CD4-positive, alpha-beta memory T cell (primary cell): ENCODE measurements around the gene IRAK2. TPM values are rescaled to one million over a fixed set of nuclear protein-coding genes. Genes with fewer than 3 reads are reported as not detected.

ENCODE experiments used
- CTCF ChIA-PET: fragments of 350-600 bp; sonication (Branson Sonifier 250); formaldehyde crosslinking; loops from one replicate; lab custom pipeline; 2021; ENCODE audit warnings: inconsistent platforms; ENCODE audit not compliant: partially characterized antibody; lab: Charles Lee
- POLR2A ChIA-PET: fragments of 350-600 bp; sonication (Branson Sonifier 250); formaldehyde crosslinking; loops from one replicate; lab custom pipeline; 2021; ENCODE audit not compliant: partially characterized antibody; lab: Charles Lee
- DNase-seq, 5 donors: peaks; one replicate each; pipeline versions ENCODE4 v3.0.0 to v3.0.0-alpha.2; 2020 to 2022; ENCODE audit warnings: mixed read lengths in 1 of 5
- H3K27ac ChIP-seq: one replicate; pipeline ENCODE4 v1.7.0; 2013; ENCODE audit warnings: low read depth, low read length
- H3K27me3 ChIP-seq: 2 replicates; pipeline ENCODE4 v1.7.0; 2013; ENCODE audit warnings: mild to moderate bottlenecking, low read length, moderate library complexity; ENCODE audit not compliant: insufficient read depth
- H3K36me3 ChIP-seq: 2 replicates; pipeline ENCODE4 v1.7.0; 2013; ENCODE audit warnings: mild to moderate bottlenecking, low read length, moderate library complexity; ENCODE audit not compliant: insufficient read depth
- H3K4me1 ChIP-seq: 2 replicates; pipeline ENCODE4 v1.7.0; 2013; ENCODE audit warnings: mild to moderate bottlenecking, low read length, moderate library complexity; ENCODE audit not compliant: insufficient read depth
- H3K4me3 ChIP-seq, 2 donors: one replicate each; pipeline ENCODE4 v1.7.0; 2013; ENCODE audit warnings: low read length in 2 of 2, mild to moderate bottlenecking in 1 of 2
- H3K9me3 ChIP-seq, 2 donors: one replicate each; pipeline ENCODE4 v1.7.0; 2013; ENCODE audit warnings: low read length in 2 of 2, control low read depth in 1 of 2; ENCODE audit not compliant: control insufficient read depth in 1 of 2
- H3K27ac Mint-ChIP-seq, 7 donors: one replicate each; pipeline ENCODE4 v1.8.0; 2020 to 2021; ENCODE audit warnings: mixed read lengths in 7 of 7, mild to moderate bottlenecking in 6 of 7, inconsistent platforms in 3 of 7, moderate library complexity in 3 of 7
- H3K27me3 Mint-ChIP-seq, 2 donors: one replicate each; pipeline ENCODE4 v1.8.0; 2020 to 2021; ENCODE audit warnings: mixed read lengths in 2 of 2
- H3K36me3 Mint-ChIP-seq, 2 donors: one replicate each; pipeline ENCODE4 v1.8.0; 2020 to 2021; ENCODE audit warnings: mixed read lengths in 2 of 2, inconsistent platforms in 1 of 2, mild to moderate bottlenecking in 1 of 2
- H3K4me1 Mint-ChIP-seq, 4 donors: one replicate each; pipeline ENCODE4 v1.8.0; 2020 to 2021; ENCODE audit warnings: mixed read lengths in 4 of 4, mild to moderate bottlenecking in 1 of 4
- H3K4me3 Mint-ChIP-seq, 8 donors: one replicate each; pipeline ENCODE4 v1.8.0; 2020 to 2021; ENCODE audit warnings: mixed read lengths in 8 of 8, mild to moderate bottlenecking in 7 of 8, moderate library complexity in 6 of 8, inconsistent platforms in 3 of 8
- H3K9me3 Mint-ChIP-seq, 8 donors: one replicate each; pipeline ENCODE4 v1.8.0; 2020 to 2021; ENCODE audit warnings: mixed read lengths in 8 of 8, mild to moderate bottlenecking in 5 of 8, inconsistent platforms in 3 of 8, moderate library complexity in 1 of 8
- intact Hi-C: fragments of 100-400 bp; cut with micrococcal nuclease; formaldehyde crosslinking; loops from one replicate; pipeline ENCODE4 v1.15.1; 2023
- polyA plus RNA-seq, 2 donors: library from polyadenylated mRNA; unstranded; fragments of 300-500 nt; fragmentation: Illumina TruSeq; gene quantifications; one replicate each; pipeline ENCODE4 v1.2.3, GENCODE V29; 2021
- total RNA-seq, 2 experiments: library from RNA; stranded (reverse); gene quantifications; one replicate each; pipeline ENCODE4 v1.2.3, GENCODE V29; 2021

IRAK2 gene
- total and polyA plus RNA-seq, 4 experiments from 2014 or later, result 4.4 to 5.8 (median 5.1) TPM

GRCh38 chr3:10145685-10146084 lies 19.0 kb upstream of the IRAK2 start:
- H3K36me3 Mint-ChIP-seq, result peaks cover 28 to 45% of the 10 kb centered on the region in 2 donors
- H3K4me3 Mint-ChIP-seq, result peak overlapping the region; percentile 49 to 82 (median 72)
- no peak overlapping the region for H3K4me3 ChIP-seq
- H3K36me3 ChIP-seq, result peaks cover 17% of the 10 kb centered on the region
- DNase-seq, result no peak
- H3K27me3 ChIP-seq, result no peaks in the 10 kb centered on the region
- peaks cover 24 to 65% (median 34%) of the 10 kb centered on the region in 4 donors for H3K4me1 Mint-ChIP-seq
- CTCF ChIA-PET, result no interaction called here
- H3K27ac ChIP-seq, result no peak overlapping the region
- H3K27me3 Mint-ChIP-seq, result no peaks in the 10 kb centered on the region
- peaks cover 45% of the 10 kb centered on the region for H3K4me1 ChIP-seq
- intact Hi-C loops, result no loop called here
- H3K9me3 Mint-ChIP-seq, result no peaks in the 10 kb centered on the region
- H3K27ac Mint-ChIP-seq, result peak overlapping the region in 6 of 7 donors; percentile 37 to 85 (median 64)
- POLR2A ChIA-PET, result no interaction called here
- H3K9me3 ChIP-seq, result no peaks in the 10 kb centered on the region

GRCh38 chr3:10149226-10149625 lies 15.5 kb upstream of the IRAK2 start:
- H3K36me3 ChIP-seq, result peaks cover 23% of the 10 kb centered on the region

GRCh38 chr3:10150987-10151386 lies 13.7 kb upstream of the IRAK2 start:
- Histone ChIP-seq H3K4me1 (peaks cover 10% of the 10 kb centered on the region), H3K4me3 (no peak overlapping the region), H3K36me3 (peaks cover 23% of the 10 kb centered on the region), H3K27ac (no peak overlapping the region), H3K27me3 (no peaks in the 10 kb centered on the region), H3K9me3 (no peaks in the 10 kb centered on the region)
- CTCF ChIA-PET, result interaction anchor here (0.8 to 1.5 kb wide), 6 partner anchors 9 to 76 kb away, joined by 3 to 7 read pairs (median 4); partner anchors contain the start of genes IRAK2 and VHL
- POLR2A ChIA-PET, result interaction anchor here (1.1 to 1.9 kb wide), 4 partner anchors 9 to 48 kb away, joined by 4 to 5 read pairs (median 4); partner anchors contain the start of gene VHL
- Mint-ChIP-seq H3K27me3 (no peaks in the 10 kb centered on the region), H3K4me3 (no peak overlapping the region), H3K4me1 (peaks cover 6 to 20% (median 12%) of the 10 kb centered on the region in 4 donors), H3K27ac (peak overlapping the region in 1 of 7 donors; percentile 42), H3K9me3 (peaks cover 0 to 1% (median 0%) of the 10 kb centered on the region in 8 donors), H3K36me3 (peaks cover 29 to 51% of the 10 kb centered on the region in 2 donors)
- DNase-seq, result no peak
- intact Hi-C loops, result no loop called here

More at GRCh38 chr3:10149226-10149625, 15.5 kb upstream of the IRAK2 start:
- H3K9me3 Mint-ChIP-seq, result peaks cover 0 to 1% (median 0%) of the 10 kb centered on the region in 8 donors
- intact Hi-C loops, result no loop called here
- H3K27ac Mint-ChIP-seq, result peak overlapping the region in 2 of 7 donors; percentile 55 to 61
- no peak overlapping the region for H3K4me3 Mint-ChIP-seq
- no peak for DNase-seq
- H3K27me3 ChIP-seq, result no peaks in the 10 kb centered on the region
- no peaks in the 10 kb centered on the region for H3K27me3 Mint-ChIP-seq
- H3K9me3 ChIP-seq, result no peaks in the 10 kb centered on the region
- H3K27ac ChIP-seq, result no peak overlapping the region
- H3K36me3 Mint-ChIP-seq, result peaks cover 32 to 51% of the 10 kb centered on the region in 2 donors
- ChIA-PET POLR2A (no interaction called here), CTCF (no interaction called here)
- peaks cover 11 to 34% (median 21%) of the 10 kb centered on the region in 4 donors for H3K4me1 Mint-ChIP-seq
- no peak overlapping the region for H3K4me3 ChIP-seq
- H3K4me1 ChIP-seq, result peaks cover 22% of the 10 kb centered on the region

GRCh38 chr3:10154335-10155122 lies 10.2 kb upstream of the IRAK2 start:
- ChIA-PET POLR2A (no interaction called here), CTCF (interaction anchor here (1.1 kb wide), 1 partner anchor 11 kb away, joined by 3 read pairs; the partner anchor contains the start of gene IRAK2)
- Histone ChIP-seq H3K9me3 (no peaks in the 10 kb centered on the region), H3K4me3 (no peak overlapping the region), H3K27ac (no peak overlapping the region), H3K4me1 (no peaks in the 10 kb centered on the region), H3K36me3 (peaks cover 18% of the 10 kb centered on the region), H3K27me3 (no peaks in the 10 kb centered on the region)
- H3K36me3 Mint-ChIP-seq, result peaks cover 19 to 37% of the 10 kb centered on the region in 2 donors
- intact Hi-C loops, result no loop called here
- peaks cover 0 to 1% (median 0%) of the 10 kb centered on the region in 8 donors for H3K9me3 Mint-ChIP-seq
- peak overlapping the region in 1 of 7 donors; percentile 36 for H3K27ac Mint-ChIP-seq
- no peak for DNase-seq
- H3K4me1 Mint-ChIP-seq, result peaks cover 0 to 5% (median 0%) of the 10 kb centered on the region in 4 donors
- no peaks in the 10 kb centered on the region for H3K27me3 Mint-ChIP-seq
- H3K4me3 Mint-ChIP-seq, result no peak overlapping the region

GRCh38 chr3:10155123-10155472 lies 9.6 kb upstream of the IRAK2 start:
- ChIA-PET CTCF (no interaction called here), POLR2A (no interaction called here)
- Mint-ChIP-seq H3K27me3 (no peaks in the 10 kb centered on the region), H3K4me3 (no peak overlapping the region), H3K36me3 (peaks cover 13 to 31% of the 10 kb centered on the region in 2 donors), H3K9me3 (peaks cover 0 to 1% (median 0%) of the 10 kb centered on the region in 8 donors), H3K27ac (peak overlapping the region in 1 of 7 donors; percentile 51), H3K4me1 (no peaks in the 10 kb centered on the region)
- Histone ChIP-seq H3K9me3 (no peaks in the 10 kb centered on the region), H3K4me3 (no peak overlapping the region), H3K4me1 (no peaks in the 10 kb centered on the region), H3K36me3 (peaks cover 12% of the 10 kb centered on the region), H3K27me3 (no peaks in the 10 kb centered on the region), H3K27ac (no peak overlapping the region)
- intact Hi-C loops, result no loop called here
- DNase-seq, result no peak

- H3K4me3 Mint-ChIP-seq, result no peak overlapping the region
- intact Hi-C loops, result no loop called here
- DNase-seq, result no peak
- H3K36me3 Mint-ChIP-seq, result peaks cover 7 to 25% of the 10 kb centered on the region in 2 donors
- H3K27ac Mint-ChIP-seq, result no peak overlapping the region
- Histone ChIP-seq H3K4me1 (no peaks in the 10 kb centered on the region), H3K4me3 (no peak overlapping the region), H3K9me3 (no peaks in the 10 kb centered on the region), H3K27ac (no peak overlapping the region), H3K27me3 (no peaks in the 10 kb centered on the region), H3K36me3 (peaks cover 7% of the 10 kb centered on the region)
- no peaks in the 10 kb centered on the region for H3K4me1 Mint-ChIP-seq
- POLR2A ChIA-PET, result no interaction called here
- H3K27me3 Mint-ChIP-seq, result no peaks in the 10 kb centered on the region
- peaks cover 0 to 1% (median 0%) of the 10 kb centered on the region in 8 donors for H3K9me3 Mint-ChIP-seq
- CTCF ChIA-PET, result no interaction called here
These were observed 9.1 kb upstream of the IRAK2 start for GRCh38 chr3:10155658-10156057.

GRCh38 chr3:10157031-10157430 lies 7.7 kb upstream of the IRAK2 start:
- no peaks in the 10 kb centered on the region for H3K27me3 Mint-ChIP-seq
- H3K4me3 Mint-ChIP-seq, result no peak overlapping the region
- H3K27ac ChIP-seq, result no peak overlapping the region
- no peaks in the 10 kb centered on the region for H3K9me3 ChIP-seq
- ChIA-PET POLR2A (no interaction called here), CTCF (no interaction called here)
- H3K36me3 ChIP-seq, result no peaks in the 10 kb centered on the region
- H3K36me3 Mint-ChIP-seq, result peaks cover 0 to 14% of the 10 kb centered on the region in 2 donors
- DNase-seq, result no peak
- no peaks in the 10 kb centered on the region for H3K4me1 Mint-ChIP-seq
- H3K27me3 ChIP-seq, result no peaks in the 10 kb centered on the region
- H3K9me3 Mint-ChIP-seq, result no peaks in the 10 kb centered on the region
- no peak overlapping the region for H3K27ac Mint-ChIP-seq
- intact Hi-C loops, result no loop called here
- no peak overlapping the region for H3K4me3 ChIP-seq
- H3K4me1 ChIP-seq, result no peaks in the 10 kb centered on the region
